K562 (cell line): ENCODE measurements around the gene NMNAT2.

Source experiments
- CBX5 ChIP-seq: IDR thresholded peaks from 2 replicates; pipeline ENCODE4 v1.6.1; 2014; ENCODE audit warnings: low read depth, borderline replicate concordance
- FOXK1 ChIP-seq: sonication (generic); formaldehyde crosslinking; IDR thresholded peaks from 2 replicates; pipeline ENCODE4 v1.8.0; 2022; ENCODE audit warnings: missing genetic modification reagents, mild to moderate bottlenecking, borderline replicate concordance
- POLR2A ChIP-seq: fragments of 450-650 bp; conservative IDR thresholded peaks from 2 replicates; pipeline ENCODE4 v1.6.1; 2016
- ZHX1 ChIP-seq: fragments of 150-350 bp; conservative IDR thresholded peaks from 2 replicates; pipeline ENCODE4 v1.6.1; 2014; ENCODE audit warnings: low read length
- TF ChIP-seq, protein P1 (sequence below), 2 experiments: fragments of 450-650 bp in 1 of 2; IDR thresholded peaks; 2 replicates each; pipeline ENCODE4 v1.6.1; 2011 to 2017; ENCODE audit warnings: low read depth in 2 of 2, antibody characterized with exemption in 1 of 2, borderline replicate concordance in 1 of 2, low read length in 1 of 2, mild to moderate bottlenecking in 1 of 2, mixed read lengths in 1 of 2; ENCODE audit not compliant: control insufficient read depth in 1 of 2
- TF ChIP-seq, protein P2 (sequence below): fragments of 450-650 bp; IDR thresholded peaks from 2 replicates; pipeline ENCODE4 v1.6.1; 2016; ENCODE audit warnings: low read depth, mild to moderate bottlenecking, moderate library complexity

DNA sequence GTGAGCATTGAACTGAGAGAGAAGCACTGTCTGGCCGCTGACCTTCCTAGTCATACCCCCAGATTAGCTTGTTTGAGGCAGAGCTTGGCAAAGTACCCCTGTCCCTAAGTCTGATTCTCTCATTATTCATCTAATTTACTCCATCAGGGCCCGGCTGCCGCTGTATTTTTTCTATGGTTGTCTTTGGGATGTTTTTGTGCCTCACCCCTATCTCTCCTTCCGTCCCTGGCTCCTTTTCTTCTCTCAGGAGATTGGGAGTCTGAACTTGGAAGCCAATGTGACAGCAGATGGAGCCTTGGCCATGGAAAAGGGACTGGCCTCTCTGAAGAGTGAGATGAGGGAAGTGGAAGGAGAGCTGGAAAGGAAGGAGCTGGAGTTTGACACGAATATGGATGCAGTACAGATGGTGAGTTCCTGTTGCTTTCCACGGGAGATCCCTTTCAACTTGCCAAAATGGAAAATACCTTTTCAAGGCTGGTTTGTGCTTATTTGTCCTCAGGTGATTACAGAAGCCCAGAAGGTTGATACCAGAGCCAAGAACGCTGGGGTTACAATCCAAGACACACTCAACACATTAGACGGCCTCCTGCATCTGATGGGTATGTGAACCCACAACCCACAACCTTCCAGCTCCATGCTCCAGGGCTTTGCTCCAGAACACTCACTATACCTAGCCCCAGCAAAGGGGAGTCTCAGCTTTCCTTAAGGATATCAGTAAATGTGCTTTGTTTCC, 178.2 kb downstream of the NMNAT2 start:
- TF ChIP-seq CBX5 (no peak), ZHX1 (no peak), FOXK1 (CRISPR knock-in tag) (no peak), POLR2A (no peak)
- TF ChIP-seq, protein P1, sequence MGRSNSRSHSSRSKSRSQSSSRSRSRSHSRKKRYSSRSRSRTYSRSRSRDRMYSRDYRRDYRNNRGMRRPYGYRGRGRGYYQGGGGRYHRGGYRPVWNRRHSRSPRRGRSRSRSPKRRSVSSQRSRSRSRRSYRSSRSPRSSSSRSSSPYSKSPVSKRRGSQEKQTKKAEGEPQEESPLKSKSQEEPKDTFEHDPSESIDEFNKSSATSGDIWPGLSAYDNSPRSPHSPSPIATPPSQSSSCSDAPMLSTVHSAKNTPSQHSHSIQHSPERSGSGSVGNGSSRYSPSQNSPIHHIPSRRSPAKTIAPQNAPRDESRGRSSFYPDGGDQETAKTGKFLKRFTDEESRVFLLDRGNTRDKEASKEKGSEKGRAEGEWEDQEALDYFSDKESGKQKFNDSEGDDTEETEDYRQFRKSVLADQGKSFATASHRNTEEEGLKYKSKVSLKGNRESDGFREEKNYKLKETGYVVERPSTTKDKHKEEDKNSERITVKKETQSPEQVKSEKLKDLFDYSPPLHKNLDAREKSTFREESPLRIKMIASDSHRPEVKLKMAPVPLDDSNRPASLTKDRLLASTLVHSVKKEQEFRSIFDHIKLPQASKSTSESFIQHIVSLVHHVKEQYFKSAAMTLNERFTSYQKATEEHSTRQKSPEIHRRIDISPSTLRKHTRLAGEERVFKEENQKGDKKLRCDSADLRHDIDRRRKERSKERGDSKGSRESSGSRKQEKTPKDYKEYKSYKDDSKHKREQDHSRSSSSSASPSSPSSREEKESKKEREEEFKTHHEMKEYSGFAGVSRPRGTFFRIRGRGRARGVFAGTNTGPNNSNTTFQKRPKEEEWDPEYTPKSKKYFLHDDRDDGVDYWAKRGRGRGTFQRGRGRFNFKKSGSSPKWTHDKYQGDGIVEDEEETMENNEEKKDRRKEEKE (IDR thresholded peaks at IDR 0.05; ENCODE audit: borderline replicate concordance in 1 of 2, control insufficient read depth in 1 of 2, low read depth in 2 of 2, low read length in 1 of 2), result no peak
- TF ChIP-seq, protein P2, sequence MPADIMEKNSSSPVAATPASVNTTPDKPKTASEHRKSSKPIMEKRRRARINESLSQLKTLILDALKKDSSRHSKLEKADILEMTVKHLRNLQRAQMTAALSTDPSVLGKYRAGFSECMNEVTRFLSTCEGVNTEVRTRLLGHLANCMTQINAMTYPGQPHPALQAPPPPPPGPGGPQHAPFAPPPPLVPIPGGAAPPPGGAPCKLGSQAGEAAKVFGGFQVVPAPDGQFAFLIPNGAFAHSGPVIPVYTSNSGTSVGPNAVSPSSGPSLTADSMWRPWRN, result no peak
